Keratinocyte (primary cell): ENCODE results near the gene GID4. TPM values are rescaled to one million over a fixed set of nuclear protein-coding genes. Genes with fewer than 3 reads are reported as not detected.
A peak's percentile ranks its signal among the peaks of the same experiment; 100 is the strongest.

Source experiments
- DNase-seq: peaks from one replicate; pipeline ENCODE4 v3.0.0-alpha.2; 2011; ENCODE audit warnings: low read depth, missing footprints, low spot score
- FAIRE-seq: peaks from 2 replicates; lab custom pipeline; 2011; peaks lifted over from hg19 to GRCh38; lab: Jason Lieb, UNC
- H2AFZ ChIP-seq: 2 replicates; pipeline ENCODE4 v1.6.0; 2012; ENCODE audit warnings: low read length, control low read depth, inconsistent platforms; ENCODE audit not compliant: control insufficient read depth
- H3K27ac ChIP-seq: 2 replicates; pipeline ENCODE4 v1.5.1; 2011; ENCODE audit warnings: low read length; ENCODE audit not compliant: control insufficient read depth, insufficient read depth
- H3K27me3 ChIP-seq: 3 replicates; pipeline ENCODE4 v1.6.0; 2011; ENCODE audit warnings: low read length; ENCODE audit not compliant: control insufficient read depth, insufficient read depth; ENCODE audit errors: extremely low read depth
- H3K36me3 ChIP-seq, 2 experiments: 2 replicates in 1 of 2; 3 replicates in 1 of 2; pipeline ENCODE4 v1.5.1; 2011; ENCODE audit warnings: low read length in 2 of 2, mild to moderate bottlenecking in 1 of 2; ENCODE audit not compliant: control insufficient read depth in 2 of 2, insufficient read depth in 2 of 2; ENCODE audit errors: extremely low read depth in 1 of 2
- H3K4me1 ChIP-seq: 3 replicates; pipeline ENCODE4 v1.5.1; 2011; ENCODE audit warnings: low read length; ENCODE audit not compliant: control insufficient read depth, insufficient read depth; ENCODE audit errors: extremely low read depth
- H3K4me2 ChIP-seq: 3 replicates; pipeline ENCODE4 v1.6.0; 2011; ENCODE audit warnings: low read depth, low read length; ENCODE audit not compliant: control insufficient read depth, insufficient read depth; ENCODE audit errors: extremely low read depth
- H3K4me3 ChIP-seq, 3 experiments: fragments of 200-600 bp in 1 of 3; sonication (generic) in 1 of 3; 2 replicates in 2 of 3; 3 replicates in 1 of 3; pipeline ENCODE4 v1.5.1; 2011 to 2016; ENCODE audit warnings: low read length in 3 of 3, mild to moderate bottlenecking in 3 of 3, control low read depth in 2 of 3, inconsistent platforms in 1 of 3, low read depth in 1 of 3, mixed read lengths in 1 of 3, mixed run types in 1 of 3, moderate library complexity in 1 of 3; ENCODE audit not compliant: control insufficient read depth in 2 of 3, insufficient read depth in 2 of 3; ENCODE audit errors: extremely low read depth in 1 of 3
- H3K79me2 ChIP-seq: 2 replicates; pipeline ENCODE4 v1.6.0; 2012; ENCODE audit warnings: low read length; ENCODE audit not compliant: control insufficient read depth, insufficient read depth
- H3K9ac ChIP-seq: 3 replicates; pipeline ENCODE4 v1.6.0; 2011; ENCODE audit warnings: low read length; ENCODE audit not compliant: control insufficient read depth, insufficient read depth; ENCODE audit errors: extremely low read depth
- H3K9me1 ChIP-seq: 3 replicates; pipeline ENCODE4 v1.6.0; 2011; ENCODE audit warnings: low read length; ENCODE audit not compliant: control insufficient read depth, insufficient read depth; ENCODE audit errors: extremely low read depth
- H3K9me3 ChIP-seq: 2 replicates; pipeline ENCODE4 v1.5.1; 2012; ENCODE audit warnings: low read depth, low read length; ENCODE audit not compliant: control insufficient read depth
- H4K20me1 ChIP-seq: 3 replicates; pipeline ENCODE4 v1.6.0; 2011; ENCODE audit warnings: low read length; ENCODE audit not compliant: control insufficient read depth, insufficient read depth; ENCODE audit errors: extremely low read depth
- EZH2 ChIP-seq: IDR thresholded peaks from one replicate; pipeline ENCODE4 v1.6.1; 2012; ENCODE audit warnings: inconsistent platforms, mild to moderate bottlenecking, low read length, moderate library complexity
- dilution Hi-C: fragments of 300-500 bp; cut with MboI; formaldehyde crosslinking; loops from one replicate; pipeline ENCODE4 v1.7.0; 2020; ENCODE audit warnings: low sequenced_read_pairs; ENCODE audit not compliant: extremely low pct_ligation_motif_present
- polyA plus RNA-seq, 5 experiments: library from polyadenylated mRNA; depleted of rRNA in 3 of 5; stranded (reverse) in 3 of 5; stranded (forward) in 1 of 5; unstranded in 1 of 5; fragments of >200 nt; gene quantifications; 1 replicate in 1 of 5; 2 replicates in 3 of 5; 3 replicates in 1 of 5; pipeline versions ENCODE4 v1.2.1 to v1.2.3, GENCODE V29; 2011 to 2012; ENCODE audit warnings: missing spikeins in 2 of 5, low read depth in 1 of 5, low replicate concordance in 1 of 5
- TF ChIP-seq, protein P1 (sequence below), 3 experiments: IDR thresholded peaks in 1 of 3; conservative IDR thresholded peaks in 1 of 3; optimal IDR thresholded peaks in 1 of 3; 2 replicates in 2 of 3; 3 replicates in 1 of 3; pipeline versions ENCODE3 to v1.5.1; 2011; ENCODE audit warnings: low read length in 3 of 3, mild to moderate bottlenecking in 3 of 3, moderate library complexity in 2 of 3, control low read depth in 1 of 3, inconsistent platforms in 1 of 3; ENCODE audit not compliant: insufficient read depth in 2 of 3; ENCODE audit errors: extremely low read depth in 1 of 3

GID4 gene
- polyA plus RNA-seq, 1 donor (not counting 4 experiments of a cell fraction or from before 2014, with no cell fraction given) = 16.8 TPM

DNA sequence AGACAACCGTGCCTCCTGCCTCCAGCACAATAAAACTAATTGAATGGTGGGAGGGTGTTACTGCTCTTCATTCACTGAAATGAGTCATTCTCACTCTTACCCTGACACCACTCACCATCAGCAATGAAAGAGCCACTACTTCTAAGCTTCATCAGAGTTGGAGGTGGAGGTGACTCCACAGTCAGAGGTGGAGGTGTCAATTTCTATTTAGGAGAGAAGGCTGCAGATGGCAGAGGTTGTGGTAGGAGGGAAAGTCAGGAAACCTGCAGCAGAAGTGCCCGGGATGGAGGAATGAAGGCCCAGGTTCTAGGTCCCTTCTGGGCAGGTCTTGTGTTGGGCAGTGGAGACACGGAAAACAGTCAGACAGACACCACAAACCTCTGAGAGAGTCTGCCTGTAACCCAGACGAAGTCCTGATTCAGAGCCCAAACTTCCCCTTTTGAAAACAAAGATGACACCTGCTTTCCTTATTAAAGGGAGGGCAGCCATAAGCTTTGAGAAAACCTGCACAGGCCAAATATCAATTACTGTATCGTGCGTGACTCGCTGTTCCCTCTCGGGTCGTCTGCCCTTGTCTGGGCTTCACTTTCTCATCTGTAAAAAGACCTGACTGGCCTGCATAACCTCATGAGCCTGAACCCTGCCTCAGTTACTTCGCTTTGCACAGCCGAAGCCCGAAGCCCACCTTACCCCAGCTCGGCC, 908 bp upstream of the GID4 start:
- H3K79me2 ChIP-seq = peaks cover 76% of the 10 kb centered on the region

DNA sequence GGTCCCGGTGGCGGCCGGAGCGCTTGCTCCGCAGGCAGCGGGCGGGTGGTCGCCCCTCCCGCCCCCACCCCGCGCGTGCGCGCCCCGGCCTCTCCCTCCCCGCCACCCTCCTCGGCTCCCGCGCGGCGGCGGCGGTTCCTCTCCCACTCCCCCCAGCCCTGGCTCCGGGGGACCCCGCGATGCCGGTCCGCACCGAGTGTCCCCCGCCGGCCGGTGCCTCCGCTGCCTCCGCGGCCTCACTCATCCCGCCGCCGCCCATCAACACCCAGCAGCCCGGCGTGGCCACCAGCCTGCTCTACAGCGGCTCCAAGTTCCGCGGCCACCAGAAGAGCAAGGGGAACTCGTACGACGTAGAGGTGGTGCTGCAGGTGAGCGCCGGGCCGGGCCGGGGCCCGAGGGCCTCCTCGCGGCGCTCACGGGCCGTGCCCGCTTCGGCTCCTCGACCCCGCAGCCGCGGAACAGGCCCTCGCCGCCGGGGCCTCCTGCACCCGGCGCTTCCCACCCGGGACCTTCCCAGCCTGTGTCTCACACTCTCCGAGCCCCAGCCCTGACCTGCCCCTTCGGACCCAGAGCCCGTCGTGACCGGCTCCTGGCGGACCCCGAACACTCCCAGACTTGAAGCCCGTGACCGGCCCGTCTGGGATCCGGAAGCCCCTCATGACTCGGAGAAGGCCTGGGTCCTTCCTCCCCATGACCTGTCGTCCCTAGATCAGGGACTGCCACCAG, 490 bp downstream of the GID4 start:
- DNase-seq (no peak), FAIRE-seq (no peak)
- H3K27ac ChIP-seq = peak overlapping the region; percentile 83
- H3K4me2 ChIP-seq = peak overlapping the region; percentile 80
- H3K4me1 ChIP-seq = peaks cover 37% of the 10 kb centered on the region
- dilution Hi-C loops = no loop called here
- H3K4me3 ChIP-seq = peak overlapping the region; percentile 49 to 89 (median 86)
- H3K79me2 ChIP-seq = peaks cover 74% of the 10 kb centered on the region
- H3K9ac ChIP-seq = peak overlapping the region; percentile 87
- H3K9me3 ChIP-seq = no peaks in the 10 kb centered on the region
- no peaks in the 10 kb centered on the region for H3K9me1 ChIP-seq
- no peaks in the 10 kb centered on the region for H4K20me1 ChIP-seq
- no peak for TF ChIP-seq EZH2
- TF ChIP-seq, protein P1, sequence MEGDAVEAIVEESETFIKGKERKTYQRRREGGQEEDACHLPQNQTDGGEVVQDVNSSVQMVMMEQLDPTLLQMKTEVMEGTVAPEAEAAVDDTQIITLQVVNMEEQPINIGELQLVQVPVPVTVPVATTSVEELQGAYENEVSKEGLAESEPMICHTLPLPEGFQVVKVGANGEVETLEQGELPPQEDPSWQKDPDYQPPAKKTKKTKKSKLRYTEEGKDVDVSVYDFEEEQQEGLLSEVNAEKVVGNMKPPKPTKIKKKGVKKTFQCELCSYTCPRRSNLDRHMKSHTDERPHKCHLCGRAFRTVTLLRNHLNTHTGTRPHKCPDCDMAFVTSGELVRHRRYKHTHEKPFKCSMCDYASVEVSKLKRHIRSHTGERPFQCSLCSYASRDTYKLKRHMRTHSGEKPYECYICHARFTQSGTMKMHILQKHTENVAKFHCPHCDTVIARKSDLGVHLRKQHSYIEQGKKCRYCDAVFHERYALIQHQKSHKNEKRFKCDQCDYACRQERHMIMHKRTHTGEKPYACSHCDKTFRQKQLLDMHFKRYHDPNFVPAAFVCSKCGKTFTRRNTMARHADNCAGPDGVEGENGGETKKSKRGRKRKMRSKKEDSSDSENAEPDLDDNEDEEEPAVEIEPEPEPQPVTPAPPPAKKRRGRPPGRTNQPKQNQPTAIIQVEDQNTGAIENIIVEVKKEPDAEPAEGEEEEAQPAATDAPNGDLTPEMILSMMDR (optimal IDR thresholded peaks at IDR 0.05 in 1 of 3, IDR thresholded peaks at IDR 0.05 in 1 of 3, conservative IDR thresholded peaks at IDR 0.05 in 1 of 3; ENCODE audit: extremely low read depth in 1 of 3, insufficient read depth in 2 of 3, low read length in 3 of 3) = no peak
- peaks cover 7 to 10% of the 10 kb centered on the region in 2 experiments for H3K36me3 ChIP-seq
- H3K27me3 ChIP-seq = no peaks in the 10 kb centered on the region
- H2AFZ ChIP-seq = peak overlapping the region; percentile 64

More for the DNA sequence above, 908 bp upstream of the GID4 start:
- Histone ChIP-seq H3K9me1 (no peaks in the 10 kb centered on the region), H3K27me3 (no peaks in the 10 kb centered on the region), H3K9ac (peak overlapping the region; percentile 84), H2AFZ (peak overlapping the region; percentile 95), H3K4me2 (peak overlapping the region; percentile 74), H3K36me3 (peaks cover 0 to 3% of the 10 kb centered on the region in 2 experiments), H3K9me3 (no peaks in the 10 kb centered on the region), H3K4me3 (peak overlapping the region; percentile 49 to 89 (median 78)), H4K20me1 (no peaks in the 10 kb centered on the region), H3K27ac (peak overlapping the region; percentile 53), H3K4me1 (peaks cover 38% of the 10 kb centered on the region)
- dilution Hi-C loops = no loop called here
- no peak for TF ChIP-seq EZH2
- TF ChIP-seq, protein P1 (optimal IDR thresholded peaks at IDR 0.05 in 1 of 3, IDR thresholded peaks at IDR 0.05 in 1 of 3, conservative IDR thresholded peaks at IDR 0.05 in 1 of 3; ENCODE audit: extremely low read depth in 1 of 3, insufficient read depth in 2 of 3, low read length in 3 of 3) = no peak
- FAIRE-seq = no peak
- DNase-seq = no peak
